HG03432 (cell line): ENCODE data around the gene HINT3.
"Not testable (repeated sequence)": the region's sequence is repeated elsewhere in the genome, so short reads cannot be mapped to it uniquely, and the experiment has no call there.

ENCODE experiments used
- ATAC-seq: cut with Tn5 transposase; IDR thresholded peaks from one replicate; pipeline ENCODE4 v1.9.1; 2021; ENCODE audit warnings: mild to moderate bottlenecking, moderate library complexity; ENCODE audit not compliant: unreplicated experiment

Gene HINT3

DNA sequence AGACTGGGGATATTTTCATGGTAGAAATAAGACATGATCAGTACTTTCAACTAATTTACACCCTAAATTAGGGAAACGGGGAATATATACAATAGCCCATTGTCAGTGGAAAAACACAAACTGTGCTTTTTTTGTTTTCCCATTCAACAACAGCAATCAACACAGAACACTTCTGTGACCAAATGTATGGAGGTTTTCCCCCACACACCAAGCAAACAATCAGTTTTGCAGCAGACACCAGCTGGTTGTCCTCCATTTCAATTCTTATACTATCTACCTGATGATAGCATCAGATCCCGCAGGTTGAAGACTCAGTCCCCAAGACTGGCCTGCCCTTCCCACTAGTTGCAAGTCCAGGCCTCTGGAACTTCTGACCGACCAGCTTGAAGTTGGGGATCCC, 4.5 kb downstream of the HINT3 start:
- no peak for ATAC-seq

DNA sequence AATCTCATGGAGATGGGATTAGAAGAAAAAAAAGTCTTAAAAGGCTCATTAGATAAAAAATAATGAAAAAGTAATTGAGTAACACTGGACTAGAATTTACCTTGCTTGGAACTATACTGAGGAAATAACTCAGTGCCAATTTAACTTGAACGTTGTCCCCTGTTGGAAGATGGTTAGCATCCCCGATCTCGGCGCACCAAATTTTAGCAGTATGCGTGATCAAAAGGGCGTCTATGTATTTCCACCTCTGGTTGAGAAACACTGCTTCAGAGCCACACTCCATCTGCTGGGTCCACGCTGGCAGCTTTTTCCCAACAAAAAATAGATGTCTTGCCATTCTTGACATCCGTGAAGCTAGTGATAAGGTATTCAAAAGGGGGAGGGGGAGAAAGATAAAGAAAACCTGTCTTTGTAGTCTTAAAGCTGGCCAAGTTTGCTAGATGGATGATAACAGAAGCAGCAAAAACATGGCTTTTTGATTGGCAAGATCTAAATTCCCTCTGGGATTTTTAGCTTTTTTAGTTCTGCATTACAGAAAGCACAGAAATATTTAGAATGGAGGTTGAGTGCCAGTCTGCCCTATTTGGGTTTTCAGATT, 6.4 kb downstream of the HINT3 start:
- no peak for ATAC-seq

DNA sequence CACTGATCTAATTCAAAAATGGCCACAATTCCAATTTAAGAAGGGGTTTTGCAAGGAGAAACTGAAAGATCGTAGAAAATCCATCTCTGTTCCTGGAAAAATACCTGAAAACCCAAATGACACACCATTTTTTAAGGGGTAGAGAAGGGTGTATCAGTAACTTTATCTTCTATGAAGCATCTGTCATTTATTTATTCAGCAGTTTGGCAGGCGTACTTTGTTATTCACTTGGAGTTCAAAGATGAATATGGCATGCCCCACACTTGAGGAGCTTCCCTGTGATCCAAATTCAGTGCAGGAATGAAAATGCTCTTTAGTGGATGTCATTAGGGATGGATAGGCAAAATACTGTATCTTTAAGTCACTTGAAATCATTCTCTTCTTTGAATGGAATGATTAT, 7.2 kb downstream of the HINT3 start:
- no peak for ATAC-seq

DNA sequence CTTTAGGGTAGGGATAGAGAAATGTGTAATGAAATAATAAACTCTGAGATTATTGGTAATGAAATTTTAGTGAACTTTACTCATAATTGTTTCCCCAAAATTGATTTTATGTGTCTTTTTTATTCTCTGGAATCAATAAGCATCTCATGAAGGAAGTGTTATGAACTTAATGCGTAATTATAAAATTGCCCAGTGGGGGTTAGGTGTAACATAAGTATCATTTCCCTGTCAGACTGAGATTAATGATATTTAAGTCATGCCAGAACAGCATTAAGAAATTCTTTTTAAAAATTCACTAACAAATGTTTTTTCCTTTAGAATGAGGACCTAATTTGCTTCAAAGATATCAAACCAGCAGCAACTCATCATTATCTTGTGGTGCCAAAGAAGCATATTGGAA, 10.0 kb downstream of the HINT3 start:
- ATAC-seq, result no peak

DNA sequence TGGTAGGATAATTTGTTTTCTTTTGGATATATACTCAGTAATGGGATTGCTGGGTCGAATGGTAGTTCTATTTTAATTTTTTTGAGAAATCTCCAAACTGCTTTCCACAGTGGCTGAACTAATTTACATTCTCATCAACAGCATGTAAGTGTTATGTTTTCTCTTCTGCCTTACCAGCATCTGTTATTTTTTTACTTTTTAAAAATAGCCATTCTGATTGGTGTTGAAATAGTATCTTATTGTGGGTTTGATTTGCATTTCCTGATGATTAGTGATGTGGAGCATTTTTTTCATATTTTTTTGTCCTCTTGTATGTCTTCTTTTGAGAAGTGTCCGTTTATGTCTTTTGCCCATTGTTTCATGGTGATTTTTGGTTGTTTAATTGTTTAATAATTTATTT, 11.9 kb downstream of the HINT3 start:
- ATAC-seq, result no peak

DNA sequence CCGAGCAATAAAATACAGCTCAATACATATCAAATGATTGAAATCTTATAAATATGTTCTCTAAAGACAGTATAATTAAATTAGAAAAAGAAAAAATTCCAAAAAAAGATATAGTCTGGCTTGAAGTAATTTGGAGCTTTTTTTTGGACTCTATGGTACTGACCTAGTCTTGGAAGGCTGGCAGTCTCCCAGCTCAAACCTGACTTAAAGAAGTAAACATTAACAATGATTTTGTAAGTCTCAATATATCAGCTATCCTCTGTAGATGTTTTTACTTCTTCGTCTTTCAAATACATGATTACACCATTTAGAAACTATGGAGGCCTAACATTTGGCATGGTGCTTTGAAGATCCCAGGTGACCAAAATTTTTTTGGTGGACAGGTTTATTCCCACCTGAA, 14.2 kb downstream of the HINT3 start:
- ATAC-seq, result no peak

DNA sequence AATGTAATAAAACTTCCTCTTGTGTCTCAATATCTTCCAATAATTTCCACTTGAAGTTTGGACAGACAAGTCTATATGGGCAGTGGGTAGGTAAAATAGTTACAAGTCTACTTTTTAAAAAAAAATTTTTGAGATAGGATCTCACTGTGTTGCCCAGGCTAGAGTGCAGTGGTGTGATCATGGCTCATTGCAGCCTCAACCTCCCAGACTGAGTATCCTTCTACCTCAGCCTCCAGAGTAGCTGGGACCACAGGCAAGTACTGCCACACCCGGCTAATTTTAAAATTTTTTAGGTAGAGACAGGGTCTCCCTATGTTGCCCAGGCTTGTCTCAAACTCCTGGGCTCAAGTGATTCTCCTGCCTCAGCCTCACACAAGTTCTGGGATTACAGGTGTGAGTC, 15.9 kb downstream of the HINT3 start:
- ATAC-seq, result not testable (repeated sequence)

DNA sequence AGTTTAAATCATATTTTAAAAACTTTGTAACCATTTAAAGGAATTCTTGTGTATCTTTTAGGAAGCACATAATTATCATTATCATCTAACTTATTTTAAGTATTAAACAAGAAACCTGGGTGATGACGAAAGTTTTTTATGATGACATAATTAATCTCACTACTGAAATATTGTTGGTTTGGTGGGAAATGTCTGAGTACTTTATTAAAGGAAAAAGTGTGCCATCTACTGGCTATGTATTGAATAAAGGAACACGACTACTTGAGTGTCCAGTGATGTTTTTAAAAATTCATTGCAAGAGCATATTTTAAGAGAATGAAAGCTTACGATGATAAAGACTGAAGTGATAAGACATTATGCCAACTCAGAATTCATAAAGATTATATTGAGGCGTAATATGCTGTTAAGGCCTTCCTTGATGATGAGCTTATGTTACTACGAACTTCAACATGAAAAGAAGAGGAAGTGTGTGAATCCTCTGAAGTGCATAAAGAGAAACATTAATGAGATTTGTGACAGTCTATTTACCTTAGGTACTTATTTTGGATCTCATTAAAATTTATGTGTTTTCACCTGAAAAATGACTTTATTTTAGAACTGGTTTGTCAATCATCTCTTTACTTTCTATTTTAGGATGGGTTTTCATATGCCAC, 17.8 kb downstream of the HINT3 start:
- peak; percentile 90 for ATAC-seq

DNA sequence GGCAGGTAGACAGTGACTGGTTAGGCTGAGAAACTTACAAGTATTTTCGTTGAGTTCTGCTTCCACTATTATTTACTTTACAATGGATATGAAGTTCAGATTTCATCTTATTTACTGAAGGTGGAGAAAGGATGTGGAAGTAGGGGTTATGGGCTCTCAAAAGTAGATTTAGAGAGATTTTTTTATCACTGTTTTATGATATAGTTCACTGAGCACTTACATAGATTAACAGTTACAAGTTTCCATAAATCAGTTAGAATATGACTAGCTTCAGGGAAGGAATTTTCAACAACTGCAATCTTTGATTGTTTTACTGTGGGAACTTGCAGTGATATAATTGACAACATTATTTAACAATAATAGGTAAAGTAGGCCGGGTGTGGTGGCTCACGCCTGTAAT, 22.5 kb downstream of the HINT3 start:
- ATAC-seq, result no peak

DNA sequence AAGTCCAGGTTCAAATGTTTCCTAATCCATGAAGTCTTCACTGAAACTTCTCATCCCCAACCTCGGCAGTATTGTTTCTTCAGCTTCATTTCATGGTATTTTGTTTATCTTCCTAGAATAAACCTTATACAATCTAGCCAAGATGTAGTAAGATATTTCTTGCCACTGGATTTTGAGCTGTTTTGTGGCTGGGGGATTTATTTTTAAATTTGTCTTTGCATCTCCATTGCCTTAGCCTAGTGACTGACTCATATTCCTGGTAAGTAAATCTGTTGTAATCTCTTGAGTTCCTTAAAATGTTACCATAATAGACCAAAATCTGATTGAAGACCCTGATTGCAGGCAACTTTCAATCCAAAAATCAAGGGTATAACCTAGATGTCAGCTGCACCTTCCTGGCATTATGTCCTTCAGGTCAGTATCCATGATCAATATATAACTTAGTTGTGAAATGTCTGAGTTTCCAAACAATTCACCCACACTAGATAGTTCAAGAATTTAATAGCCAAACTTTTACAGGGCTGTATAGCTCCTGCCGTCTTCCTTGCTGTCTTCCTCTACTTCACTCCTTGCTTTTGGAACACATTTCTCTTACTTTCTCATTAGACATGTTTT, 25.1 kb downstream of the HINT3 start:
- ATAC-seq, result no peak

DNA sequence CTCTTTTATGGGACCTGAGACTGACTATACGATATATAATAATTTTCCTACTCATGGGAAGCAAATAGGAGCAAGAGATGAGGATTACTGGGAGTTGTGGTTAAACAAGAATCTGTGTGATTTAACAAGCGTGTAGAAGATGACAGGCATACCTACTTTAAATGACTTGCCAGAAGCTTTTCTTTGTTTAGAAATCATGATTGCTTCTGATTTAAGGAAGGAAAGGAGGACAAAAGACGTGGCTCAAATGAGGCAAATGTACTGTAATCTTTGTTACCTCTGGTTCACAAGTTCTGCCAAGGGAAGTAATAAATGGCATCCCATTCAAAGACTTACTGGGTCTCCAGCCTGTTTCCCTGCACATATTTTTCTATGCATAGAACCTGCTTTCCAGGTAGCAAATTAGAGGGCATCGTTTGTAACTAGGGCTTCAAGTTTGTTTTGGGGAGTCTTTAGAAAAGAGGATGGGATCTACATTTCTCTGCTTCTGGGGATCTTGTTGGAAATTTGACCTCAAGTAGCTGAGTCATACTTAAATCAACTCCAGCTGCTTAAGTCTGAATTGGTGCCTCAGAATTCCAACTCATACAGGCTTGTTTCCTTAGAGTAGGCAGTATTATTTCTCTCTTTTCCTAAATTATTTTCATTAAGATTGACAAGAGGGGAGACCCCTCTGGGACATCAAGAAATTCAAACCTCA, 26.8 kb downstream of the HINT3 start:
- ATAC-seq, result no peak

DNA sequence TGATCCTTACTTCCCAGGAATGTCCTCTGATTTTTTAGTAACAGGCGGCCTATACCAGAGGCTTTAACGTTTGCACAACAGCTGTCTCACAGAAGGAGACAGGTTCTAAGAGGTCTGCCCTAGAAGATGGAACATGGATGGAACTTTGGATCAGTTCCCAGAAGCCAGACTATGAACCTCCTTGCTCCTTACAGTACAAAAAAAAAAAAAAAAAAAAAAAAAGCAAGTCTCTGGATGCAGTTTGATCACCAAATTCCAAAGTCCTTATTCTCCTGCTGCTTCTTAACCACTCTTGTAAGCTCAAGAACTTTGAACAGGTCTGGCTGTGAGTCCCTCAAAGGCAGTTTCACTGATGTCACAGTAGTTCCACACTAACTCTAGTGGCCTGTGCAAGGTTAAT, 27.7 kb downstream of the HINT3 start:
- no peak for ATAC-seq

DNA sequence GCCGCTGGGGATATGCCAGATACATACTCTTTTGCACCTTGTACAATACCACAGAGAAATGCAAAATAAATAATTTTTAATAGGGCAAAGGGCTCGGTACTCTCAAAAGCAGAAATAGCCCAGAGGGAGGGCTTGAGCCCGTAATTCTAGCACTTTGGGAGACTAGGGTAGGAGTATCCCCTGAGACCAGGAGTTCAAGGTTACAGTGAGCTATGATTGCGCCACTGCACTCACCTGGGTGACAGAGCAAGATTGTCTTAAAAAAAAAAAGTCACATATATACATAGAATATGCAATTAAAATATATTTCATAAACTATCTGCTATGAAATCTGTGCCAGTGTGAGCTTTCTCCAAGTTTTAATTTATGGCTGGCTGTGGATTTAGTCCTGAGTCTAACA, 29.0 kb downstream of the HINT3 start:
- ATAC-seq, result no peak

DNA sequence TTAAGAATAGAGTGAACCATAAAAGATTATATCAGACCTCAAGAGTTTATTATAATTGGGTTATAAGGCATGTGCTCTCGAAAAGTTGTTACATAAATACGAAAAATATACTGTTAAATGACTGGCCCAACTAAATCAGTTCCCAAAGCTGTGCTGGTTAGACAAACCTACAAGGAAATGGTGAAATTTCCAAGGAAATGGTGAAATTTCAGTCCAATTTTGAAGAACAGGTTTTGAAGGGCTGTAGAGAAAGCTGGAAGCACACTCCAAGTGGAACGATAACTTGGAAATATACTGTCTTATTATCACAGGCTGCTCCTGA, 29.4 kb downstream of the HINT3 start:
- ATAC-seq, result no peak

DNA sequence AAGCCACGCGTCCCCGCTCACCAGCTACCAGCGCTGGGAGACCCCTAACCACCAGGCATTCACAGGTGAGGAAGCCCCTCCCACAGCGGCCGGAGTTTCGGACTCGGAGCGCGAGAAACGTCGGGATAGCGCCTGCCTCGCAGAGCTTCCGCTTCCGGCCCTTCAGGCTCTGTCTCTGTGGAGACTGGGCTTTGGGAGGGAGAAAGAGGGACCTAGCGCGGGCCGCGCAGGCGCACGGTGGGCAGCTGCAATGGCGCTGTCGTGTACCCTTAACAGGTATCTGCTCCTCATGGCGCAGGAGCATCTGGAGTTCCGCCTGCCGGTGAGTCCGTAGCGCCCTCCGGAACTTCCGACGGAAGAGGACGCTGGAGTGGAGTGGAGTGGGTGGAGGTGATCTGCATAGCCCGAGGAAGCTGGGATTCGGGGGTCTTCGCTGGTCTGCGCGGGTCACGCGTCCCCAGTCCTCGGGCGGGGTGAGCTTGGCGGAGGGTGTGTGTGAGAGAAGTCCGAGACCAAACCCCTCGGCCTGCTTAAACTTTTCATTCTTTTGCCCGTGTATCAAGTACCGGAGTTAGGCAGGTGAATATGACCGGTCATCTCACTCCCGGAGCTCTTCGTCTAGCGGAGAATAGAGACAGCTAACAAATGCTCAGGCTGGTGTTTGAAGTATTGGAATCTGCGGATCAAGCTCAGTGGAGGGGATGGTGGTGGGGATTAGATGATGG, 29.9 kb downstream of the HINT3 start, which contains the start of gene TRMT11:
TSS of gene TRMT11 (plus strand) at position 240 of the 725 bp plus-strand sequence. CDS start at position 251, 11 bp downstream.
- peak; percentile 97 for ATAC-seq

DNA sequence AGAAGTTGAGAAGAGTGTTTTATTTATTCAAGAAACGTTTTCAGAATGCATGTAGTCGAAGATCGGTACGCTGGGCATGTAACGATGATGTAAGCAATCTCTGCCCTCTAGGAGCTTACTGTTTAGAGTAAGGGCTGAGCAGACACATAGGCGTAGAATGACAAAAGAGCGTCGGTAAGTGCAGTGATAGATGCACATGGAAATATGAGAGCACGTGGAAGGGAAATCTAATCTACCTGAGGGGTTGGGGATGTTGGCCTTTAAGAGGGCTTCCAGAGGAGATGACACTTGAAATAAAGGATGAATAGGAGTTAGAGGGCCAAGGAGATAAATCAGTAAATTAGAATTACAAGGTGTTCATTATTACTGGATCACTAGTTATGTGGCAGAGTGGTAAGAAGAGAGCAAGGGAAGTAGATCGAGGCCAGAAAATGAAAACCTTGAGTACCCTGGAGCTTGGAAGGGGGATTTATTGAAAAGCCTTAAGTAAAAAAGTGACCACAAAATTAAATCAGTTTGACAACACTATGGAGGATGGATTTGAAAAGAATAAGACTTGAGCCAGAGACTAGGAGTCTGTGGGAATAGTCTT, 30.6 kb downstream of the HINT3 start:
- peak; percentile 24 for ATAC-seq

DNA sequence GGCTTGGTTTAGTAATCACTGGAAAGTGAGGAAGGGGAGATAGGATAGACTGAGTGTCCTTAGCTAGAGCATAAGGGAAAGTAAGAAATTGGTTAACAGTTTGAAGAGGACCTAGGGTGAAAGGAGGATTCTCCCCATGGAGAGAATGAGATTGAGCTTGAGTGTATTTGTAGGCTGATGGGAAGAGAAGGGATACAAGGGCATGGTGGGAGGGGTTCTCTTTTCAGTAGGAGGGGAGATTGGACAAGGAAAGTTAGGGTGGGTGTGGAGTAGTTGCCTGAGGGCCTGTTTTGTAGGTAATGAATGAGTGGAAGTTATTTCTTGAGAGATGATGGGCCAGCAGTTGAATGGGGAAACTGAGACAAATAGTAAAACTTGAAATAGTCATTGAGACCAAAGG, 31.7 kb downstream of the HINT3 start:
- no peak for ATAC-seq

DNA sequence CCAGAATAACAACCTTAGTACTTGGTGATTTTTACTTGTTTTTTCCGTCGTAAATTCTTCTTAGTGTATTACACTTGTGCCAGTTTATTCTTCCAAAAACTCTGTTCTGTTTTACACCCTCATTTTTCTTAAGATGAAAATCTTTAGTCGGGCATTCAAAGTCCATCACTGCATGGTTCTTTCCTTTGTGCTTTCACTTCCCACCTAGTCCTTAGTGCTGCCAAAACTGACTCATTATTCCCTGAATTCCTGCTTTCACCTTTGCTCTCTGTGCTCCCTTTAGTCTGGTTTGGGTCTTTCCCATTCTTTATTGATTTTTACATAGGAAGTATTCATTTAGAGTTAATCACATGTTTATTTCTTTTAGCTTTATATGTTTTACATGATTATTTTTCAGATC, 33.1 kb downstream of the HINT3 start:
- no peak for ATAC-seq

DNA sequence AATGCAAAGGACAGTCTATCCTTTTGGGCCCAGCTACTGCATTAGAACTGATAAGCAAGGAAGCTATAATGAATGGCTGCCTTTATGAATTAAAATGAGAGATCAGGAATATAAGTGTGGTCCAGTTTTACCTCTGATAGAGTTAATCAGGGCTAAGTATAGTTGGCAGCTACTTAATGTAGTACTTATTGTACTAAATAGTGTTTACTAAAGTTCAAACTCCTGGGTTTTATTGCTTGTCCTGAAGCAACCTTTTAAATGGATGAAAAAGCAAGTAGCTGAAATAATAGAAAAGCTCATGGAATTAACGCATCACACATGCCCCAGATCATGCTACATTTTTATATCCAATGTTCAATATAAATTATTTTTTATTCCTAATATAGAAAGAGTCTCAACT, 35.1 kb downstream of the HINT3 start:
- no peak for ATAC-seq

DNA sequence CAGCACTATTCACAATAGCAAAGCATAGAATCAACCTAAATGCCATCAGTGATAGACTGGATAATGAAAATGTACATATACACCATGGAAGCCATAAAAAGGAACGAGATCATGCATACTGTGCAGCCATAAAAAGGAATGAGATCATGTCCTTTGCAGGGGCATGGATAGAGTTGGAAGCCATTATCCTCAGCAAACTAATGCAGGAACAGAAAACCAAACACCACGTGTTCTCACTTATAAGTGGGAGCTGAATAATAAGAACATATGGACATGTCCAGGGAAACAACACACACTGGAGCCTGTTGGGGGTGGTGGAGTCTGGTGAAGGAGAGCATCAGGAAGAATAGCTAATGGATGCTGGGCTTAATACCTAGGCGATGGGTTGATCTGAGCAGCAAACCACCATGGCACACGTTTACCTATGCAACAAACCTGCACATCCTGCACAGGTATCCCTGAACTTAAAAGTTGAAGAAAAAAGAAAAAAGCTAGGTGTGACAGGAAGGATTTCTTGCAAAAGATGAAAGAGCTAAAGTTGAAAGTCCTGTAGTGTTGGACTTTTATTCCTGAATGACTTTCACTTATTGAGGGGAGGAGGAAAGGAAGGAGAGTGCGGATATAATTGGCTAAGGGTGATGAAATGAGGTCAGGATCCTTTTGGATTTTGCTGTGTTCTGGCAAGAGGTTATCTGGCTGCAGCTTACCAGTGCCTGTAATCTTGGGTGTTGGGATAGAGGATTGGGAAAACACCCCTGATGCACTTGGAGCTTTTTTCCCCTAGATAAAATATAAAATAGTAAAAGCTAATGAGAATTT, 38.3 kb downstream of the HINT3 start:
- ATAC-seq, result no peak
